Tibial nerve (tissue), 3 donors: ENCODE measurements around the gene SIPA1.
A peak's percentile ranks its signal among the peaks of the same experiment; 100 is the strongest.

Source experiments
- CTCF ChIP-seq, 5 experiments: fragments of 200-600 bp in 3 of 5; fragments of 450-650 bp in 2 of 5; sonication (generic) in 3 of 5; IDR thresholded peaks; one replicate each; pipeline ENCODE4 v1.5.1; 2016 to 2019; ENCODE audit warnings: antibody characterized with exemption in 5 of 5, mild to moderate bottlenecking in 3 of 5, moderate library complexity in 2 of 5
- POLR2A ChIP-seq, 2 donors: fragments of 450-650 bp; IDR thresholded peaks; one replicate each; pipeline ENCODE4 v1.6.1; 2017; ENCODE audit warnings: antibody characterized with exemption in 2 of 2, mild to moderate bottlenecking in 2 of 2, moderate library complexity in 2 of 2

DNA sequence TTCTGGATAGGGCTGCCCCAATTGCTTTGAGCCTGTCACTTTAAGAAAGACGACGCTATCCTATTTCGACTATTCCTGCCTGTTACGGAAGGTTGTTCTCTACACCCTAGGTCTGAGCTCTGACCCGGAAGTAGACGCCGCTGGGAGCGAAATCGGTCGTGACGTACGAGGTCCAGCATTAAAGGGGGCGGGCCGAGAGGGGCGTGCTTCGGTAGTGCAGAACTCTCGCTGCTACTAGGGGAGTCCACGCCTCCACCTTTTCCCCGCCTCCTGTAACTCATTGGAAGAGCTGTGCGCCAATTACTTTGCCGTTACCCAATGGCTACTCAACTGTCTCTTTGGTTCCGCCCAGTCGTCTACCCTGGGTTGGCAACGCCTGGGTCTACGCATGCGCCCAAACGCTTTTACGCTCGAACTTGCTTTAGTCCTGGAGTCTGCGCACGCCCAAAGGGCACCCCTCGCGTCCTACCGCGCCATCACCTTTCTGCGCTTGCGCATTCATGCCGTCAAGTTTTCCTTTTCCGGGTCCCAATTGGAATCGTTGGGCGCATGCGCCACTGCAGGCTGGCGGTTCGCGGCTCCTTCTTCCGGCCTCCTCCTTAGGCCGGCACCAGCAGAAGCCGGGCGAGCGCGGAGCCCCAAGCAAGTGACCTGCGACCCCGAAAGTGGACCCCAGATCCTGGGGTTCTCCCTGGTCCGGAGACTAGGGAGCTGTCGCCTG lies 22.5 kb upstream of the SIPA1 start, which contains the start of gene PCNX3:
- peak in 2 of 5 experiments; percentile 19 to 47 for TF ChIP-seq CTCF (IDR thresholded peaks at IDR 0.05)
- TF ChIP-seq POLR2A (IDR thresholded peaks at IDR 0.05): peak in 1 of 2 donors; percentile 39
